GM19438 (cell line): ENCODE results near the gene NALCN.

Source experiments
- ATAC-seq: cut with Tn5 transposase; IDR thresholded peaks from one replicate; pipeline ENCODE4 v1.9.1; 2021; ENCODE audit warnings: low read depth; ENCODE audit not compliant: unreplicated experiment

NALCN gene

DNA sequence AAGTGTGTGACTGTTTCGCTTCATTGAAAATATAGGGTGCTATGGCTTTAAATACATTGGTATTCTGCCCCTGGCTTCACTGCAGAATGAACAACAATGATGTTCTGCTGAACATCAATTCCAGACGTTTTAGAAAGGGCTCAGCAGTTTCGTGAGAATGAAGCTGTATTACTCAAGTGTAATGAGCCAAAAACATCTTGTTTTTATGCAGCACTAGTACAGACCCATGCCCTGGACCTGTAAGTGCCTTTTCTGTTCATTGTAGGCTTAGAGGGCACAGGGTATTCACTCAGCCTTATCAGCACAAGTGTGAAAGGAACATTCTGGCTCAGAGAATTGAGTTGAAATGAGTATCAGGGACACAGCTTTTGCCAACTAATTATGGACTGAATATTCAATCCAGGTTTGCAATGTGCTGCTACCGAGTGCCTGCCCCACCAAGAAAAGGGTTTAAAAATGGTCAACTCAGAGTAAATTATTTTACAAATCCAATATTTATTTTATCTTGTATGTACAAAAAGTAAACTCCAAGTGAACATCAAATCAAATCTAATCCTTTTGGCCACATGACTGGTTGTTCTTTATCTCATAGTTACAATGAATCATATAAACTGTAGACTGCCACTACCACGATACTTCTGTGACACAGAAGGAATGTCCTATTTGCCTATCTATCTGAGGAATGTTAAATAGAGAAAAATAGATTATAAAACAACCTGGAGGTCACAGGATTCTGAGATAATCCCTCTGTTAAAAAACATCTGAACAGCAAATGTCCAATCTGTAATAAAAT, 362.8 kb downstream of the NALCN start:
- ATAC-seq, result no peak

- ATAC-seq, result no peak
These were observed 367.0 kb downstream of the NALCN start for GRCh38 chr13:101049166-101049850.

DNA sequence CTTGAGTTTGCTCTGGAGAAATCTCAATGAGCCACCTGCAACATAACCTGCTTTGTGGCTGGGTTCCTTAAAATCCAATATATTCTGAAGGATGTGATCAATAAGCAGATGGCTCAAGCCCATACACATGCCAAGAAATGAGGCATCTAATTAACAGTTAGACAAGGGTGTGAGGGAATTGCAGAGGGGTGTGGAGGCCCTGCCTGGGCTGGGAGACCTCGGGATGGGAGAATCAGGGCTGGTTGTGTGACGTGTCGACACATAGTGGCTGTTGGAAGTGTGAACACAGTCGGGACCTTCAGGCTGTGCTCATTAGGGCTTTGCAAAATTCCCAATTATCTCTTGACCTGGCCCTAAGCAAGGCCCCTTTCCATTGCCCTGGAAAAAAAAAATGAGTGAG, 379.8 kb downstream of the NALCN start:
- ATAC-seq, result no peak

- no peak for ATAC-seq
These were observed 381.1 kb downstream of the NALCN start for GRCh38 chr13:101035119-101035620.

DNA sequence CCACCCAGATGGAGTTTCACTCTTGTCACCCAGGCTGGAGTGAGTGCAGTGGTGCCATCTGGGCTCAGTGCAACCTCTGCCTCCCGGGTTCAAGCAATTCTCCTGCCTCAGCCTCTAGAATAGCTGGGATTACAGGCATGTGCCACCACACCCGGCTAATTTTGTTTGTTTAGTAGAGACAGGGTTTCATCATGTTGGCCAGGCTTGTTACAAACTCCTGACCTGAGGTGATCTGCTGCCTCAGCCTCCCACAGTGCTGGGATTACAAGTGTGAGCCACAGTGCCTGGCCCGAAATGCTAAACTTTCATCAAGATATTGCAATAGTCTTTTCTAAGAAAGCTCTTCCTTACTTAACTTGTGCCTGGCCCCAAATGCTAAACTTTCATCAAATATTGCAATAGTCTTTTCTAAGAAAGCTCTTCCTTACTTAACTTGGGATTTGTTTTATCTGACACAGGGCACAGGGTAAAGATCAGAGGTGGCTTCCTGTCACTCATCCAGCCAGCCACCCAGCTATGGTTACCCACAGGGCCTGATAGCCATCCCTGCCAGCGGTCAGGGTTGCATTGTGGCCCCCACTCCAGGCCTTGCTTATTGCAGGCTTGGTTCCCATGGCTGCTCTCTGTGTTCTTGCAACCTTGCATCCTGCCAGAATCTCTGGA, 389.4 kb downstream of the NALCN start:
- ATAC-seq, result no peak

DNA sequence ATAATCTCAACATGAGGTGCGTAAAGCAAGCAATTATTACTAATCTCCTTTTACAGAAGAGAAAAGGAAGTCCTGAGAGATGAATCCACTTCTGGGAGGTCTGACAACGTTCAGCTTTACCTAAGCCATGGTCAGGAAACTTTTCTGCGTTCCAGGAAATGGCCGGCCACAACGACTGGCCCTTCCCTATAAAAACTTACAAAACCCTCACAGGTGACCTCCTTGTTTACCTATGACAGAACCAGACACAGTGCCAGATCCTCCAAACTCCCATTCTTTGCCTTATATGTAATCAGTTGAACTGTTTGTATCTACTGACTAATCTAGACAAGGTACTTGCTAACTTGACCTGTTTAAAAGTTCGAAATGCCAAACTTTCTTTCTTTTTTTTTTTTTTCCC, 390.0 kb downstream of the NALCN start:
- no peak for ATAC-seq

DNA sequence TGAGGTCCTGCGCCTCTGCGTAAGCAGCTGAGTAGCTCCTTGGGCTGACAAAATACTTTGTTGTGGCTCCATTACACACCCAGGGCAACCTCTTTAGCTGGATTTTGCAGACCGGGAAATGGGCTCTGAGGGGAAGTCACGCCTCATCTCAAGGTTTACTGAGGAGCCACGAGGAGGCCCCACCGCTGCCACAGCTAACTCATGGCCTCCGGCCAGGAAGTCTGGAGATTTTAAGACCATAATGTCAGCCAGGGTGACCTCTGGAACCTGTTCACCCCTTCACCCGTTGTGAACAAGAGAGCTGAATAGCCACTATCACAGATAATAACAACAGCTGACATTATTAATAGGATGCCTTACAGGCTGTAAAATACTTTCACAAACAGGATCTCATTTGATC, 390.4 kb downstream of the NALCN start:
- no peak for ATAC-seq

- ATAC-seq, result no peak
These were observed 390.8 kb downstream of the NALCN start for GRCh38 chr13:101025519-101025918.

- no peak for ATAC-seq
These were observed 397.2 kb downstream of the NALCN start for GRCh38 chr13:101019126-101019525.

GRCh38 chr13:101018720-101019119, 397.6 kb downstream of the NALCN start:
- ATAC-seq, result no peak

GRCh38 chr13:101017123-101017872, 399.0 kb downstream of the NALCN start:
- no peak for ATAC-seq

- ATAC-seq, result no peak
These were observed 399.8 kb downstream of the NALCN start for GRCh38 chr13:101016475-101016874.

- no peak for ATAC-seq
These were observed 403.1 kb downstream of the NALCN start for GRCh38 chr13:101013245-101013644.

DNA sequence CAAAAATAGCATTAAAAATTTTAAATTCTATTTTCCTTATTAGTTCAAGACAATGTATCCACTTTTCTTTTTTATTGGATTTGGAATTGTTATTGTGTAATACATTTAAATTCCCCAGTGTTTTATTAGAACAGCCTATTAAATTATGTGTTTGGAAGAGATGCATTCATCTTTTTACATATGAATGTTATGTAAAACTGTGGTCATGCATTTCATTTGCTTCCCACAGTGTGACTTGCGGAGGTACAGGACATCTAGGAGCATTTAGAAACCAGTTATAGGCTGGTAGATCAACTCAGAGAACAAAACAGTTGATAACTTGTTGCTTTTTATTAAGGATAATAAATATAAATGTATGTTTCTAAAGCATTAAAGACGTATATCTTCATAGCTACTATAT, 406.2 kb downstream of the NALCN start:
- ATAC-seq, result no peak

DNA sequence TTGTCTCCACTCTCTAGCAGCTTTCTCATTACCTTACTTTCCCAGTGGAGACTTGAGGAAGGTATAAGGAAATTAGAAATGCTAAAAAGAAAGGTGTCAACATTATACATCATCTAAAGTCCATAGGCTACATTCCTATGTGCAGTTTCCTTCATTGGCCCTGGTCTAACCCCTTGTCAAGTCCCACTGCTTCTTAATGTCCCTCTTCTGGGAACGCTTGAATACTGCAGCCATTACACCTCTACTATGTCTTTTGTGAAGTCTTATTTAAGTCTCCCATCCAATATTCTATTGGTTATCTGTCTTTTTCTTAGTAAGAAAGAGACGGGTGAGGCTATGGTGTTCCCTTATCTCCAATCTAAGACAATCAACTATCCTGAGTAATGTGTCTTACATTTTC, 409.1 kb downstream of the NALCN start:
- no peak for ATAC-seq
